ENCODE data around the gene FEM1A.
"Not testable (repeated sequence)": the region's sequence is repeated elsewhere in the genome, so short reads cannot be mapped to it uniquely, and the experiment has no call there.

- not testable (repeated sequence) for TF ChIP-seq POLR2A, POLR2AphosphoS5, CTCF, EP300 (IDR thresholded peaks at IDR 0.05)
These were observed 1.3 kb downstream of the FEM1A start for GRCh38 chr19:4792866-4793195.

All from gastroesophageal sphincter (tissue), 3 donors.